GM18526 (cell line): ENCODE results near the gene RP2.

Experiments
- POLR2A ChIP-seq: IDR thresholded peaks from 3 replicates; pipeline ENCODE4 v1.6.1; 2011; ENCODE audit not compliant: insufficient read length; ENCODE audit errors: extremely low read depth

The RP2 gene

GRCh38 chrX:46836701-46837557, at the start of gene RP2:
Gene RP2 (plus strand): TSS chrX:46837043. CDS start chrX:46837101, 58 bp downstream.
- peak; percentile 56 for TF ChIP-seq POLR2A

GRCh38 chrX:46788902-46789301, 47.9 kb upstream of the RP2 start:
- no peak for TF ChIP-seq POLR2A

GRCh38 chrX:46791927-46792809, 44.7 kb upstream of the RP2 start:
- TF ChIP-seq POLR2A = no peak

- TF ChIP-seq POLR2A = no peak
Measured at GRCh38 chrX:46792810-46793188, 44.0 kb upstream of the RP2 start.

GRCh38 chrX:46793386-46794143, 43.3 kb upstream of the RP2 start:
- no peak for TF ChIP-seq POLR2A

- no peak for TF ChIP-seq POLR2A
Measured at GRCh38 chrX:46796574-46797191, 40.2 kb upstream of the RP2 start.

GRCh38 chrX:46803140-46803539, 33.7 kb upstream of the RP2 start:
- no peak for TF ChIP-seq POLR2A

- TF ChIP-seq POLR2A = no peak
Measured at GRCh38 chrX:46805270-46805669, 31.6 kb upstream of the RP2 start.

GRCh38 chrX:46811121-46811520, 25.7 kb upstream of the RP2 start:
- TF ChIP-seq POLR2A = no peak

- no peak for TF ChIP-seq POLR2A
Measured at GRCh38 chrX:46812445-46812844, 24.4 kb upstream of the RP2 start.

- TF ChIP-seq POLR2A = no peak
Measured at GRCh38 chrX:46814966-46815365, 21.9 kb upstream of the RP2 start.

- TF ChIP-seq POLR2A = no peak
Measured at GRCh38 chrX:46819136-46819535, 17.7 kb upstream of the RP2 start.

GRCh38 chrX:46820391-46821100, 16.3 kb upstream of the RP2 start:
- TF ChIP-seq POLR2A = no peak

- TF ChIP-seq POLR2A = no peak
Measured at GRCh38 chrX:46823481-46823880, 13.4 kb upstream of the RP2 start.

GRCh38 chrX:46831765-46832327, 5.0 kb upstream of the RP2 start:
- no peak for TF ChIP-seq POLR2A
